ENCODE data around the gene KCNH2. TPM values are rescaled to one million over a fixed set of nuclear protein-coding genes. Genes with fewer than 3 reads are reported as not detected.
A peak's percentile ranks its signal among the peaks of the same experiment; 100 is the strongest.

Gene KCNH2
- total and polyA plus RNA-seq, 2 of the 13 experiments (the other 11 are each of a cell fraction or from before 2014, with no cell fraction given), result 0.09 to 0.11 TPM

DNA sequence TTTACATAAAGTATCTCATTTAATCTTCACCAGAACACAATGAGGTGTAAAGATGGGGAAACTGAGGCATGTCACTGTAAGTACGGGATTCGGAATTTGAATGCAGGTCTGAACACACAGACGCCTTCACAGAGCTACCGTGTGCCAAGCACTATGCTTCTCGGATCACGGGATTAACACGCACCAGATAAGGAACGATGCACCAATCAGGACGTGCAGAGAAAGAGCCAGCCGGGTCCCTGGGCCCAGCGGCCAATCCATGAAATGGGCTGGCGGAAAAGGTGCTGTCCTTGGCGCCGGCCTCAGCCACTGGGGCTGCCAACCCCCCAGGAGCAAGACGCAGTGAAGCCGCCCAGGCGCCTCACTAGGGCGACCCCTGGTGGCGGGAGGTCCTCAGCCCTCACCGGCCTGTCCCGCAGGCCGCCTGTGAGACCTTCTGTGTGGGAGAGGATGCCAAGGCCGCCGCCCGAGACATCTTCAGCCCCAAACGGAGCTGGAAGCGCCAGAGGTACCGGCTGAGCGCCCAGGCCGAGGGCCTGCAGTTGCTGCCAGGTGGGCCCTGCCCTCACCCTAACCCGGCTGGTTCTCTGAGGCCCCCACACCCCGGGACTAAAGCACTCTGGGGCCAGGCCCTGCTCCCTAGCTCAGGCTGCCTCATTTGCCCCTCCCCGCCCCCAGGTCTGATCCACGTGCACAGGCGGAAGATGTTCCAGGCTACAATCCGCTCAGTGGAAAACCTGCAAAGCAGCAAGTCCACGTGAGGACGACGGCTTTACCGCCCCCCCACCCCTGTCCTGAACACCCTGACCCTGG lies 30.6 kb upstream of the KCNH2 start (continued):
- TF ChIP-seq, protein P1, sequence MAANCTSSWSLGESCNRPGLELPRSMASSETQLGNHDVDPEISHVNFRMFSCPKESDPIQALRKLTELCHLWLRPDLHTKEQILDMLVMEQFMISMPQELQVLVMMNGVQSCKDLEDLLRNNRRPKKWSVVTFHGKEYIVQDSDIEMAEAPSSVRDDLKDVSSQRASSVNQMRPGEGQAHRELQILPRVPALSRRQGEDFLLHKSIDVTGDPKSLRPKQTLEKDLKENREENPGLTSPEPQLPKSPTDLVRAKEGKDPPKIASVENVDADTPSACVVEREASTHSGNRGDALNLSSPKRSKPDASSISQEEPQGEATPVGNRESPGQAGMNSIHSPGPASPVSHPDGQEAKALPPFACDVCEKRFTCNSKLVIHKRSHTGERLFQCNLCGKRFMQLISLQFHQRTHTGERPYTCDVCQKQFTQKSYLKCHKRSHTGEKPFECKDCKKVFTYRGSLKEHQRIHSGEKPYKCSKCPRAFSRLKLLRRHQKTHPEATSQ (CRISPR knock-in tag; IDR thresholded peaks at IDR 0.05; ENCODE audit: borderline replicate concordance), result peak; percentile 70; the same call in 1 of the 2 replicates
- TF ChIP-seq RFXANK (CRISPR knock-in tag; IDR thresholded peaks at IDR 0.05) (no peak), PHF20 (CRISPR knock-in tag; IDR thresholded peaks at IDR 0.05) (peak; percentile 61; the same call in 1 of the 2 replicates), ZNF589 (CRISPR knock-in tag; conservative IDR thresholded peaks at IDR 0.05) (no peak), KMT2B (CRISPR knock-in tag; IDR thresholded peaks at IDR 0.05) (no peak), MYNN (CRISPR knock-in tag; IDR thresholded peaks at IDR 0.05; ENCODE audit: low read depth) (no peak), MIER3 (CRISPR knock-in tag; IDR thresholded peaks at IDR 0.05; ENCODE audit: borderline replicate concordance) (no peak; the same call in 1 of the 2 replicates), SRSF1 (optimal IDR thresholded peaks at IDR 0.05; ENCODE audit: low read depth, low read length) (peak; percentile 67), ZNF737 (CRISPR knock-in tag; IDR thresholded peaks at IDR 0.05; ENCODE audit: borderline replicate concordance) (no peak), KLF16 (CRISPR knock-in tag; IDR thresholded peaks at IDR 0.05) (no peak), ZNF205 (CRISPR knock-in tag; IDR thresholded peaks at IDR 0.05) (peak; percentile 97), TOPORS (CRISPR knock-in tag; IDR thresholded peaks at IDR 0.05) (no peak)
- TF ChIP-seq, protein P2, sequence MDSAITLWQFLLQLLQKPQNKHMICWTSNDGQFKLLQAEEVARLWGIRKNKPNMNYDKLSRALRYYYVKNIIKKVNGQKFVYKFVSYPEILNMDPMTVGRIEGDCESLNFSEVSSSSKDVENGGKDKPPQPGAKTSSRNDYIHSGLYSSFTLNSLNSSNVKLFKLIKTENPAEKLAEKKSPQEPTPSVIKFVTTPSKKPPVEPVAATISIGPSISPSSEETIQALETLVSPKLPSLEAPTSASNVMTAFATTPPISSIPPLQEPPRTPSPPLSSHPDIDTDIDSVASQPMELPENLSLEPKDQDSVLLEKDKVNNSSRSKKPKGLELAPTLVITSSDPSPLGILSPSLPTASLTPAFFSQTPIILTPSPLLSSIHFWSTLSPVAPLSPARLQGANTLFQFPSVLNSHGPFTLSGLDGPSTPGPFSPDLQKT (CRISPR knock-in tag; IDR thresholded peaks at IDR 0.05; ENCODE audit: borderline replicate concordance), result no peak
- TF ChIP-seq, protein P3, sequence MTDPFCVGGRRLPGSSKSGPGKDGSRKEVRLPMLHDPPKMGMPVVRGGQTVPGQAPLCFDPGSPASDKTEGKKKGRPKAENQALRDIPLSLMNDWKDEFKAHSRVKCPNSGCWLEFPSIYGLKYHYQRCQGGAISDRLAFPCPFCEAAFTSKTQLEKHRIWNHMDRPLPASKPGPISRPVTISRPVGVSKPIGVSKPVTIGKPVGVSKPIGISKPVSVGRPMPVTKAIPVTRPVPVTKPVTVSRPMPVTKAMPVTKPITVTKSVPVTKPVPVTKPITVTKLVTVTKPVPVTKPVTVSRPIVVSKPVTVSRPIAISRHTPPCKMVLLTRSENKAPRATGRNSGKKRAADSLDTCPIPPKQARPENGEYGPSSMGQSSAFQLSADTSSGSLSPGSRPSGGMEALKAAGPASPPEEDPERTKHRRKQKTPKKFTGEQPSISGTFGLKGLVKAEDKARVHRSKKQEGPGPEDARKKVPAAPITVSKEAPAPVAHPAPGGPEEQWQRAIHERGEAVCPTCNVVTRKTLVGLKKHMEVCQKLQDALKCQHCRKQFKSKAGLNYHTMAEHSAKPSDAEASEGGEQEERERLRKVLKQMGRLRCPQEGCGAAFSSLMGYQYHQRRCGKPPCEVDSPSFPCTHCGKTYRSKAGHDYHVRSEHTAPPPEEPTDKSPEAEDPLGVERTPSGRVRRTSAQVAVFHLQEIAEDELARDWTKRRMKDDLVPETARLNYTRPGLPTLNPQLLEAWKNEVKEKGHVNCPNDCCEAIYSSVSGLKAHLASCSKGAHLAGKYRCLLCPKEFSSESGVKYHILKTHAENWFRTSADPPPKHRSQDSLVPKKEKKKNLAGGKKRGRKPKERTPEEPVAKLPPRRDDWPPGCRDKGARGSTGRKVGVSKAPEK (CRISPR knock-in tag; IDR thresholded peaks at IDR 0.05; ENCODE audit: borderline replicate concordance), result no peak; the same call in 1 of the 2 replicates
- TF ChIP-seq, protein P4, sequence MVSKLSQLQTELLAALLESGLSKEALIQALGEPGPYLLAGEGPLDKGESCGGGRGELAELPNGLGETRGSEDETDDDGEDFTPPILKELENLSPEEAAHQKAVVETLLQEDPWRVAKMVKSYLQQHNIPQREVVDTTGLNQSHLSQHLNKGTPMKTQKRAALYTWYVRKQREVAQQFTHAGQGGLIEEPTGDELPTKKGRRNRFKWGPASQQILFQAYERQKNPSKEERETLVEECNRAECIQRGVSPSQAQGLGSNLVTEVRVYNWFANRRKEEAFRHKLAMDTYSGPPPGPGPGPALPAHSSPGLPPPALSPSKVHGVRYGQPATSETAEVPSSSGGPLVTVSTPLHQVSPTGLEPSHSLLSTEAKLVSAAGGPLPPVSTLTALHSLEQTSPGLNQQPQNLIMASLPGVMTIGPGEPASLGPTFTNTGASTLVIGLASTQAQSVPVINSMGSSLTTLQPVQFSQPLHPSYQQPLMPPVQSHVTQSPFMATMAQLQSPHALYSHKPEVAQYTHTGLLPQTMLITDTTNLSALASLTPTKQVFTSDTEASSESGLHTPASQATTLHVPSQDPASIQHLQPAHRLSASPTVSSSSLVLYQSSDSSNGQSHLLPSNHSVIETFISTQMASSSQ (IDR thresholded peaks at IDR 0.05; ENCODE audit: low read depth), result no peak
- TF ChIP-seq, protein P4 (CRISPR knock-in tag; IDR thresholded peaks at IDR 0.05; ENCODE audit: borderline replicate concordance), result no peak
- TF ChIP-seq, protein P5, sequence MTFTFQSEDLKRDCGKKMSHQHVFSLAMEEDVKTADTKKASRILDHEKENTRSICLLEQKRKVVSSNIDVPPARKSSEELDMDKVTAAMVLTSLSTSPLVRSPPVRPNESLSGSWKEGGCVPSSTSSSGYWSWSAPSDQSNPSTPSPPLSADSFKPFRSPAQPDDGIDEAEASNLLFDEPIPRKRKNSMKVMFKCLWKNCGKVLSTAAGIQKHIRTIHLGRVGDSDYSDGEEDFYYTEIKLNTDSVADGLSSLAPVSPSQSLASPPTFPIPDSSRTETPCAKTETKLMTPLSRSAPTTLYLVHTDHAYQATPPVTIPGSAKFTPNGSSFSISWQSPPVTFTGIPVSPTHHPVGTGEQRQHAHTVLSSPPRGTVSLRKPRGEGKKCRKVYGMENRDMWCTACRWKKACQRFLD (CRISPR knock-in tag; IDR thresholded peaks at IDR 0.05; ENCODE audit: borderline replicate concordance), result no peak

Data from HepG2 (cell line).